Fibroblast of skin of abdomen (primary cell): ENCODE data around the gene SHKBP1.
"Not testable (repeated sequence)": the region's sequence is repeated elsewhere in the genome, so short reads cannot be mapped to it uniquely, and the experiment has no call there.

Experiments
- DNase-seq: peaks from one replicate; pipeline ENCODE4 v3.0.0-alpha.2; 2013

SHKBP1 gene

GRCh38 chr19:40556953-40557530, 19.6 kb upstream of the SHKBP1 start:
- no peak for DNase-seq

- DNase-seq: no peak
Measured at GRCh38 chr19:40559394-40559793, 17.3 kb upstream of the SHKBP1 start.

- DNase-seq: no peak
Measured at GRCh38 chr19:40560092-40560507, 16.6 kb upstream of the SHKBP1 start.

- DNase-seq: no peak
Measured at GRCh38 chr19:40561947-40562346, 14.7 kb upstream of the SHKBP1 start.

GRCh38 chr19:40564535-40564934, 12.1 kb upstream of the SHKBP1 start:
- not testable (repeated sequence) for DNase-seq

- DNase-seq: no peak
Measured at GRCh38 chr19:40565355-40565754, 11.3 kb upstream of the SHKBP1 start.

GRCh38 chr19:40565910-40566495, 10.7 kb upstream of the SHKBP1 start:
- no peak for DNase-seq

- no peak for DNase-seq
Measured at GRCh38 chr19:40567040-40567749, 9.5 kb upstream of the SHKBP1 start.

GRCh38 chr19:40567750-40568494, 8.8 kb upstream of the SHKBP1 start:
- DNase-seq: no peak

- DNase-seq: peak; percentile 99
Measured at GRCh38 chr19:40570313-40571004, 6.2 kb upstream of the SHKBP1 start.

- no peak for DNase-seq
Measured at GRCh38 chr19:40571005-40571318, 5.7 kb upstream of the SHKBP1 start.

GRCh38 chr19:40571831-40572495, 4.7 kb upstream of the SHKBP1 start:
- no peak for DNase-seq

GRCh38 chr19:40575326-40575725, 1.3 kb upstream of the SHKBP1 start:
- no peak for DNase-seq

- no peak for DNase-seq
Measured at GRCh38 chr19:40576151-40576584, 505 bp upstream of the SHKBP1 start.

GRCh38 chr19:40578442-40578908, 1.8 kb downstream of the SHKBP1 start:
- DNase-seq: peak; percentile 24

- DNase-seq: no peak
Measured at GRCh38 chr19:40580619-40581018, 3.9 kb downstream of the SHKBP1 start.

GRCh38 chr19:40581531-40581930, 4.9 kb downstream of the SHKBP1 start:
- DNase-seq: no peak

- no peak for DNase-seq
Measured at GRCh38 chr19:40582467-40582866, 5.8 kb downstream of the SHKBP1 start.

GRCh38 chr19:40583283-40583682, 6.6 kb downstream of the SHKBP1 start:
- DNase-seq: no peak

GRCh38 chr19:40584007-40584406, 7.3 kb downstream of the SHKBP1 start:
- peak; percentile 20 for DNase-seq

GRCh38 chr19:40585241-40585981, 8.7 kb downstream of the SHKBP1 start:
- peak; percentile 76 for DNase-seq
